GM21390 (cell line): ENCODE measurements around the gene MET.
A peak's percentile ranks its signal among the peaks of the same experiment; 100 is the strongest.

Source experiments
- ATAC-seq: cut with Tn5 transposase; IDR thresholded peaks from one replicate; pipeline ENCODE4 v1.9.1; 2021; ENCODE audit not compliant: unreplicated experiment

Gene MET

GRCh38 chr7:116663744-116664143, 8.3 kb upstream of the MET start:
- no peak for ATAC-seq

GRCh38 chr7:116665332-116665996, 6.5 kb upstream of the MET start:
- no peak for ATAC-seq

GRCh38 chr7:116669769-116670168, 2.2 kb upstream of the MET start:
- ATAC-seq = no peak

GRCh38 chr7:116670409-116671015, 1.5 kb upstream of the MET start:
- ATAC-seq = no peak

- ATAC-seq = no peak
These were observed 885 bp upstream of the MET start for GRCh38 chr7:116671111-116671510.

GRCh38 chr7:116672596-116673456, 830 bp downstream of the MET start:
- no peak for ATAC-seq

GRCh38 chr7:116673457-116673865, 1.5 kb downstream of the MET start:
- no peak for ATAC-seq

GRCh38 chr7:116674508-116675173, 2.6 kb downstream of the MET start:
- no peak for ATAC-seq

GRCh38 chr7:116675812-116676355, 3.9 kb downstream of the MET start:
- no peak for ATAC-seq

GRCh38 chr7:116678780-116679179, 6.8 kb downstream of the MET start:
- ATAC-seq = no peak

GRCh38 chr7:116679500-116679899, 7.5 kb downstream of the MET start:
- no peak for ATAC-seq

- ATAC-seq = peak; percentile 100
These were observed 11.8 kb downstream of the MET start for GRCh38 chr7:116683786-116684185.

GRCh38 chr7:116686033-116686432, 14.0 kb downstream of the MET start:
- no peak for ATAC-seq

- no peak for ATAC-seq
These were observed 14.9 kb downstream of the MET start for GRCh38 chr7:116686812-116687419.

- no peak for ATAC-seq
These were observed 15.8 kb downstream of the MET start for GRCh38 chr7:116687801-116688201.

- ATAC-seq = no peak
These were observed 17.8 kb downstream of the MET start for GRCh38 chr7:116689790-116690259.

GRCh38 chr7:116691664-116692063, 19.7 kb downstream of the MET start:
- ATAC-seq = no peak

- ATAC-seq = no peak
These were observed 20.7 kb downstream of the MET start for GRCh38 chr7:116692401-116693308.

GRCh38 chr7:116696707-116697106, 24.7 kb downstream of the MET start:
- ATAC-seq = no peak

GRCh38 chr7:116697152-116697551, 25.2 kb downstream of the MET start:
- no peak for ATAC-seq
